K562 (cell line): Measurements from ENCODE around the gene OR5A2. TPM values are rescaled to one million over a fixed set of nuclear protein-coding genes. Genes with fewer than 3 reads are reported as not detected.

Source experiments
- ATAC-seq: fragments of 200-7000 bp; cut with Tn5 transposase; 3 replicates; pipeline ENCODE4 v1.9.1; 2020; ENCODE audit warnings: moderate library complexity
- BruUV-seq: library from RNA; stranded (reverse); fragments of 400-500 nt; replicated peaks from 2 replicates; lab custom pipeline; 2021; lab: Mats Ljungman, UMichigan
- CTCF ChIA-PET: fragments of 300-600 bp; formaldehyde crosslinking; extraction: SDS; loops from one replicate; lab custom pipeline; 2021; ENCODE audit warnings: low intra/inter-chr PET ratio; lab: Yijun Ruan, JAX
- POLR2A ChIA-PET: fragments of 300-600, 350-650 bp; sonication (Branson Sonifier 250); formaldehyde crosslinking; extraction: SDS; loops from one replicate; lab custom pipeline; 2021; ENCODE audit warnings: antibody characterized with exemption, inconsistent platforms; lab: Yijun Ruan, JAX
- DNase-seq, 4 experiments: peaks; one replicate each; pipeline versions ENCODE4 v3.0.0 to v3.0.0-alpha.2; 2011 to 2018; ENCODE audit warnings: low spot score in 3 of 4, mixed read lengths in 3 of 4; ENCODE audit errors: extremely low read depth in 1 of 4
- FAIRE-seq: peaks from 2 replicates; lab custom pipeline; 2011; peaks lifted over from hg19 to GRCh38; lab: Jason Lieb, UNC
- H2AFZ ChIP-seq: 2 replicates; pipeline ENCODE4 v1.6.0; 2011; ENCODE audit warnings: low read depth, low read length, control low read depth, inconsistent platforms
- H3K27ac ChIP-seq: fragments of 200-600 bp; 3 replicates; pipeline ENCODE4 v1.8.0; 2011; ENCODE audit warnings: low read depth, mild to moderate bottlenecking, control low read depth, inconsistent platforms, low read length, moderate library complexity, mixed read lengths; ENCODE audit errors: extremely low read depth
- H3K27me3 ChIP-seq, 2 experiments: fragments of 300-600 bp in 1 of 2; 2 replicates in 1 of 2; 3 replicates in 1 of 2; pipeline versions ENCODE4 v1.6.0 to v1.8.0; 2011; ENCODE audit warnings: inconsistent platforms in 2 of 2, low read length in 2 of 2, mild to moderate bottlenecking in 1 of 2, mixed read lengths in 1 of 2, moderate library complexity in 1 of 2; ENCODE audit not compliant: control insufficient read depth in 2 of 2, insufficient read depth in 2 of 2
- H3K36me3 ChIP-seq: fragments of 300-600 bp; 3 replicates; pipeline ENCODE4 v1.8.0; 2011; ENCODE audit warnings: mild to moderate bottlenecking, low read length, inconsistent platforms; ENCODE audit not compliant: control insufficient read depth, insufficient read depth
- H3K4me1 ChIP-seq, 2 experiments: fragments of 200-600 bp in 1 of 2; replicated peaks in 1 of 2; 2 replicates in 1 of 2; 3 replicates in 1 of 2; pipeline versions ENCODE4 v1.5.1 to v1.8.0; 2011; ENCODE audit warnings: inconsistent platforms in 2 of 2, low read length in 2 of 2, mild to moderate bottlenecking in 1 of 2, mixed read lengths in 1 of 2, moderate library complexity in 1 of 2; ENCODE audit not compliant: control insufficient read depth in 2 of 2, insufficient read depth in 2 of 2
- H3K4me2 ChIP-seq: 2 replicates; pipeline ENCODE4 v1.6.1; 2011; ENCODE audit warnings: low read length, control low read depth, inconsistent platforms, mixed read lengths; ENCODE audit not compliant: insufficient read depth
- H3K4me3 ChIP-seq: fragments of 200-600 bp; sonication (generic), shearing (Covaris generic); 2 replicates; pipeline ENCODE4 v1.5.1; 2016; ENCODE audit warnings: control low read depth, inconsistent platforms
- H3K79me2 ChIP-seq: fragments of 200-600 bp; 3 replicates; pipeline ENCODE4 v1.8.0; 2011; ENCODE audit warnings: low read length, inconsistent platforms; ENCODE audit not compliant: control insufficient read depth, insufficient read depth
- H3K9ac ChIP-seq, 2 experiments: 2 replicates each; pipeline versions ENCODE4 v1.6.0 to v1.6.1; 2011; ENCODE audit warnings: low read depth in 2 of 2, low read length in 2 of 2, control low read depth in 1 of 2, inconsistent platforms in 1 of 2, mild to moderate bottlenecking in 1 of 2, mixed read lengths in 1 of 2; ENCODE audit not compliant: insufficient read depth in 1 of 2
- H3K9me1 ChIP-seq: one replicate; pipeline ENCODE4 v1.6.0; 2011; ENCODE audit warnings: inconsistent platforms, mild to moderate bottlenecking, low read length, moderate library complexity; ENCODE audit not compliant: control insufficient read depth, insufficient read depth
- H3K9me3 ChIP-seq: replicated peaks from 2 replicates; pipeline ENCODE4 v1.5.1; 2011; ENCODE audit warnings: low read depth, low read length, inconsistent platforms; ENCODE audit not compliant: control insufficient read depth, insufficient read depth
- H4K20me1 ChIP-seq: replicated peaks from 2 replicates; pipeline ENCODE4 v1.6.1; 2011; ENCODE audit warnings: low read length, inconsistent platforms, mixed read lengths; ENCODE audit not compliant: control insufficient read depth, insufficient read depth
- HOMEZ ChIP-seq: fragments of 250-450 bp; sonication (Bioruptor Pico); IDR thresholded peaks from 2 replicates; pipeline ENCODE4 v1.4.0; 2020; ENCODE audit warnings: mild to moderate bottlenecking, moderate library complexity
- HSF4 ChIP-seq: fragments of 250-450 bp; sonication (Bioruptor Pico); IDR thresholded peaks from 2 replicates; pipeline ENCODE4 v2.1.2; 2022; ENCODE audit warnings: mild to moderate bottlenecking, moderate library complexity, borderline replicate concordance
- KDM1A ChIP-seq, 2 experiments: fragments of 450-650 bp; IDR thresholded peaks; 2 replicates each; pipeline ENCODE4 v1.6.1; 2016; ENCODE audit warnings: mild to moderate bottlenecking in 2 of 2
- KDM2B ChIP-seq: fragments of 250-450 bp; sonication (Bioruptor Pico); IDR thresholded peaks from 2 replicates; pipeline ENCODE4 v1.8.0; 2021; ENCODE audit warnings: mild to moderate bottlenecking, moderate library complexity
- KLF1 ChIP-seq: fragments of 450-650 bp; IDR thresholded peaks from 2 replicates; pipeline ENCODE4 v1.6.1; 2016; ENCODE audit warnings: missing genetic modification characterization, missing compliant biosample characterization
- MEIS2 ChIP-seq: fragments of 450-650 bp; IDR thresholded peaks from 2 replicates; pipeline ENCODE4 v1.6.1; 2014; ENCODE audit warnings: mild to moderate bottlenecking; ENCODE audit not compliant: partially characterized antibody
- NCOA4 ChIP-seq: fragments of 450-650 bp; IDR thresholded peaks from 2 replicates; pipeline ENCODE4 v1.6.1; 2018; ENCODE audit warnings: mild to moderate bottlenecking; ENCODE audit not compliant: partially characterized antibody
- NEUROD1 ChIP-seq: fragments of 150-350 bp; IDR thresholded peaks from 2 replicates; pipeline ENCODE4 v1.6.1; 2014; ENCODE audit warnings: borderline replicate concordance, low read length, low read depth; ENCODE audit not compliant: partially characterized antibody
- PHB ChIP-seq: fragments of 250-450 bp; sonication (Bioruptor Pico); IDR thresholded peaks from 2 replicates; pipeline ENCODE4 v1.5.0; 2021
- SMARCC2 ChIP-seq: fragments of 450-650 bp; IDR thresholded peaks from 2 replicates; pipeline ENCODE4 v1.6.1; 2017; ENCODE audit warnings: antibody characterized with exemption, moderate library complexity, mild to moderate bottlenecking, low read depth
- SMC3 ChIP-seq: conservative IDR thresholded peaks from 2 replicates; pipeline ENCODE4 v1.6.1; 2011; ENCODE audit warnings: low read depth, low read length, improper control_type of control experiment; ENCODE audit not compliant: insufficient read depth
- SP1 ChIP-seq: sonication (generic); formaldehyde crosslinking; IDR thresholded peaks from 2 replicates; pipeline ENCODE4 v1.8.1; 2022; ENCODE audit warnings: mild to moderate bottlenecking, missing genetic modification reagents
- ZFP30 ChIP-seq: fragments of 250-450 bp; sonication (Bioruptor Pico); IDR thresholded peaks from 2 replicates; pipeline ENCODE4 v1.8.0; 2022; ENCODE audit warnings: moderate library complexity, mild to moderate bottlenecking, inconsistent platforms, borderline replicate concordance
- ZNF133 ChIP-seq: fragments of 250-450 bp; sonication (Bioruptor Pico); IDR thresholded peaks from 2 replicates; pipeline ENCODE4 v1.4.0; 2020; ENCODE audit warnings: mild to moderate bottlenecking
- ZNF140 ChIP-seq: fragments of 250-450 bp; sonication (Bioruptor Pico); IDR thresholded peaks from 2 replicates; pipeline ENCODE4 v1.8.0; 2021; ENCODE audit warnings: moderate library complexity, mild to moderate bottlenecking, inconsistent platforms
- ZNF431 ChIP-seq: sonication (generic); formaldehyde crosslinking; IDR thresholded peaks from 2 replicates; pipeline ENCODE4 v1.8.0; 2022; ENCODE audit warnings: mild to moderate bottlenecking, missing genetic modification reagents
- ZNF551 ChIP-seq: fragments of 250-450 bp; sonication (Bioruptor Pico); IDR thresholded peaks from 2 replicates; pipeline ENCODE4 v1.5.0; 2021; ENCODE audit warnings: mild to moderate bottlenecking, moderate library complexity
- in situ Hi-C: fragments of 300-500 bp; cut with MboI; formaldehyde crosslinking; loops from 4 replicates; pipeline ENCODE4 v1.15.0; 2018; ENCODE audit warnings: inconsistent platforms, mixed read lengths
- intact Hi-C: fragments of 100-400 bp; cut with micrococcal nuclease; formaldehyde crosslinking; loops from 2 replicates; pipeline ENCODE4 v1.14.2; 2022
- polyA plus RNA-seq, 8 experiments: library from polyadenylated mRNA; depleted of rRNA in 4 of 8; stranded (reverse) in 5 of 8; unstranded in 3 of 8; fragments of >200 nt; fragmentation: Nextera tagmentation in 2 of 8; fragmentation: Illumina TruSeq in 1 of 8; extraction: Ambion mirVana in 2 of 8; extraction: Trizol in 1 of 8; gene quantifications; 2 replicates each; pipeline versions ENCODE4 v1.2.1 to v1.2.3, GENCODE V29; 2011 to 2014; ENCODE audit warnings: inconsistent platforms in 1 of 8, missing spikeins in 1 of 8
- total RNA-seq, 7 experiments: library from RNA; depleted of rRNA in 6 of 7; stranded (reverse); fragments of >200 nt in 6 of 7; fragmentation: Illumina TruSeq in 2 of 7; extraction: Trizol in 2 of 7; gene quantifications; 2 replicates each; pipeline versions ENCODE4 v1.2.1 to v1.2.3, GENCODE V29; 2011 to 2021; ENCODE audit warnings: low replicate concordance in 1 of 7
- TF ChIP-seq, protein P1 (sequence below), 3 experiments: IDR thresholded peaks in 2 of 3; conservative IDR thresholded peaks in 1 of 3; 2 replicates each; pipeline ENCODE4 v1.5.1; 2011 to 2012; ENCODE audit warnings: low read length in 3 of 3, mild to moderate bottlenecking in 3 of 3, control low read depth in 2 of 3, improper control_type of control experiment in 1 of 3, inconsistent platforms in 1 of 3, low read depth in 1 of 3, mixed read lengths in 1 of 3, moderate library complexity in 1 of 3; ENCODE audit not compliant: insufficient read depth in 2 of 3
- TF ChIP-seq, protein P2 (sequence below): fragments of 450-650 bp; formaldehyde crosslinking; IDR thresholded peaks from 2 replicates; pipeline ENCODE4 v1.4.0; 2020; ENCODE audit warnings: mild to moderate bottlenecking, mixed read lengths

Gene OR5A2
- total and polyA plus RNA-seq, 9 of the 15 experiments (the other 6 are each of a cell fraction or from before 2014, with no cell fraction given): not detected

DNA sequence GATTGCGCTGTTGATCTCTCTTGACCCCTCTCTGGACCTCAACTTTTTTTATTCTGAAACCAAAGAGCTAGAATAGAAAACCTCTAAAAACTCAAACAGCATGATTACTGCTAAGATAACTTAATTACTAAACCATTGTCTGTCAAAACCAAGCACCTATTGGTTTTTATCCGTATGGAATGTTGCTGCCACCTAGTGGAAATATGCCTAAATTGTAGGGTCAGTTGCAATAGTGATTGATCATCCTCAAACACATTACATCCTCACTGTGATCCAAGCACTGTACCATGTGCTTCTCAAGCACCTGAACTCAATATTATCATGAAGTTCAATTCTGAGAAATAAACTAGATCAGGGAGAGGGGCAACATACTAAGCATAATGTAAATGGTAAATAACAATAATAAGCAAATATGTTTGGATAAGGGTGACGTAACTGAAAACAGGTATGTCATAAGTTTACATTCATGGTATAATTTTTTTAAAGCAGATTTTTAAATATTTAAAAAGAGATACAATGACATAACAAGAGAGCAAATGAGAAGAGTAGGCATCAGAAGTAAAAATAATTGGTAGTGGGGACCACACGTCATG, 3.8 kb upstream of the OR5A2 start (continued):
- no peak for TF ChIP-seq HSF4
- TF ChIP-seq ZFP30: no peak
- TF ChIP-seq, protein P1, sequence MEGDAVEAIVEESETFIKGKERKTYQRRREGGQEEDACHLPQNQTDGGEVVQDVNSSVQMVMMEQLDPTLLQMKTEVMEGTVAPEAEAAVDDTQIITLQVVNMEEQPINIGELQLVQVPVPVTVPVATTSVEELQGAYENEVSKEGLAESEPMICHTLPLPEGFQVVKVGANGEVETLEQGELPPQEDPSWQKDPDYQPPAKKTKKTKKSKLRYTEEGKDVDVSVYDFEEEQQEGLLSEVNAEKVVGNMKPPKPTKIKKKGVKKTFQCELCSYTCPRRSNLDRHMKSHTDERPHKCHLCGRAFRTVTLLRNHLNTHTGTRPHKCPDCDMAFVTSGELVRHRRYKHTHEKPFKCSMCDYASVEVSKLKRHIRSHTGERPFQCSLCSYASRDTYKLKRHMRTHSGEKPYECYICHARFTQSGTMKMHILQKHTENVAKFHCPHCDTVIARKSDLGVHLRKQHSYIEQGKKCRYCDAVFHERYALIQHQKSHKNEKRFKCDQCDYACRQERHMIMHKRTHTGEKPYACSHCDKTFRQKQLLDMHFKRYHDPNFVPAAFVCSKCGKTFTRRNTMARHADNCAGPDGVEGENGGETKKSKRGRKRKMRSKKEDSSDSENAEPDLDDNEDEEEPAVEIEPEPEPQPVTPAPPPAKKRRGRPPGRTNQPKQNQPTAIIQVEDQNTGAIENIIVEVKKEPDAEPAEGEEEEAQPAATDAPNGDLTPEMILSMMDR (IDR thresholded peaks at IDR 0.05 in 2 of 3, conservative IDR thresholded peaks at IDR 0.05 in 1 of 3; ENCODE audit: insufficient read depth in 2 of 3, low read depth in 1 of 3, low read length in 3 of 3): peak; percentile 57 to 88 (median 76); a peak in 5 of 6 replicates
- TF ChIP-seq ZNF431: no peak
- TF ChIP-seq MEIS2: peak; percentile 55
- TF ChIP-seq, all 486 proteins: peak for 9

DNA sequence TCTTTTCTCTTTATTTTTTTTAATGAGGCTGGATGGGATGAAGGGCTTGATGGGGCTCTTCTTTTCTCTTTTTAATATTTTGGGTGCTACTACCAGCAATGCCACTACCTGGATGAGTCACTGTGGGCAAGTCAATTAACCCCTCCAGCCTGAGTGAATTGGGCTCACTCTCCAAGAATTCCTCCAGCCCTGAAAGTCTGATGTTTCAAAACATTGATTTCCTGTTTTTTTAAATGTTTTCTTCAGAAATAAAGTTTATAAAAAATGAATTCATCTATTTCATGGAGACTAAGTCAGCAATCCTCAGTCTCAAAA, 812 bp upstream of the OR5A2 start:
- ChIA-PET POLR2A (no interaction called here), CTCF (no interaction called here)
- Histone ChIP-seq H3K4me3 (no peak overlapping the region), H4K20me1 (no peaks in the 10 kb centered on the region), H3K9me1 (no peaks in the 10 kb centered on the region), H3K27me3 (no peaks in the 10 kb centered on the region; a peak in 1 of 5 replicates), H2AFZ (no peak overlapping the region), H3K27ac (no peak overlapping the region), H3K9ac (no peak overlapping the region), H3K4me2 (no peak overlapping the region), H3K4me1 (no peaks in the 10 kb centered on the region), H3K36me3 (no peaks in the 10 kb centered on the region), H3K79me2 (no peaks in the 10 kb centered on the region), H3K9me3 (no peaks in the 10 kb centered on the region)
- in situ Hi-C loops (loop anchor here (10.0 kb wide), 1 partner anchor 252 kb away; the partner anchor contains the start of gene DTX4), intact Hi-C loops (no loop called here)
- FAIRE-seq: no peak
- ATAC-seq: no peak
- DNase-seq: no peak
- BruUV-seq: no TSS peak
- TF ChIP-seq NEUROD1 (no peak), HOMEZ (CRISPR knock-in tag) (no peak), KDM1A (IDR thresholded peaks at IDR 0.05) (no peak), ZNF140 (CRISPR knock-in tag) (no peak), ZNF551 (CRISPR knock-in tag) (no peak), PHB (CRISPR knock-in tag) (no peak), KDM2B (CRISPR knock-in tag) (no peak), SMARCC2 (no peak), ZNF133 (no peak), SMC3 (no peak), SP1 (no peak), NCOA4 (no peak), KLF1 (no peak)
- TF ChIP-seq, protein P2, sequence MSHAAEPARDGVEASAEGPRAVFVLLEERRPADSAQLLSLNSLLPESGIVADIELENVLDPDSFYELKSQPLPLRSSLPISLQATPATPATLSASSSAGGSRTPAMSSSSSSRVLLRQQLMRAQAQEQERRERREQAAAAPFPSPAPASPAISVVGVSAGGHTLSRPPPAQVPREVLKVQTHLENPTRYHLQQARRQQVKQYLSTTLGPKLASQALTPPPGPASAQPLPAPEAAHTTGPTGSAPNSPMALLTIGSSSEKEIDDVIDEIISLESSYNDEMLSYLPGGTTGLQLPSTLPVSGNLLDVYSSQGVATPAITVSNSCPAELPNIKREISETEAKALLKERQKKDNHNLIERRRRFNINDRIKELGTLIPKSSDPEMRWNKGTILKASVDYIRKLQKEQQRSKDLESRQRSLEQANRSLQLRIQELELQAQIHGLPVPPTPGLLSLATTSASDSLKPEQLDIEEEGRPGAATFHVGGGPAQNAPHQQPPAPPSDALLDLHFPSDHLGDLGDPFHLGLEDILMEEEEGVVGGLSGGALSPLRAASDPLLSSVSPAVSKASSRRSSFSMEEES: no peak
